Subcutaneous adipose tissue (tissue), 4 donors: Measurements from ENCODE around the gene THAP7. TPM values are rescaled to one million over a fixed set of nuclear protein-coding genes. Genes with fewer than 3 reads are reported as not detected.

Experiments used
- small RNA-seq: library from RNA; depleted of rRNA; stranded (forward); fragments of <200 nt; gene quantifications from one replicate; pipeline ENCODE3, GENCODE V24; 2016
- total RNA-seq, 4 donors: library from RNA; depleted of rRNA; stranded (reverse); fragments of >200 nt; gene quantifications; one replicate each; pipeline ENCODE4 v1.1.0, GENCODE V29; 2016
- TF ChIP-seq, protein P1 (sequence below): fragments of 450-650 bp; IDR thresholded peaks from one replicate; pipeline ENCODE4 v1.5.1; 2016; ENCODE audit warnings: low read depth, mild to moderate bottlenecking, control low read depth, antibody characterized with exemption, moderate library complexity

The THAP7 gene
- total RNA-seq, 4 donors from 2014 or later = 20.7 to 26.6 (median 23.5) TPM

DNA sequence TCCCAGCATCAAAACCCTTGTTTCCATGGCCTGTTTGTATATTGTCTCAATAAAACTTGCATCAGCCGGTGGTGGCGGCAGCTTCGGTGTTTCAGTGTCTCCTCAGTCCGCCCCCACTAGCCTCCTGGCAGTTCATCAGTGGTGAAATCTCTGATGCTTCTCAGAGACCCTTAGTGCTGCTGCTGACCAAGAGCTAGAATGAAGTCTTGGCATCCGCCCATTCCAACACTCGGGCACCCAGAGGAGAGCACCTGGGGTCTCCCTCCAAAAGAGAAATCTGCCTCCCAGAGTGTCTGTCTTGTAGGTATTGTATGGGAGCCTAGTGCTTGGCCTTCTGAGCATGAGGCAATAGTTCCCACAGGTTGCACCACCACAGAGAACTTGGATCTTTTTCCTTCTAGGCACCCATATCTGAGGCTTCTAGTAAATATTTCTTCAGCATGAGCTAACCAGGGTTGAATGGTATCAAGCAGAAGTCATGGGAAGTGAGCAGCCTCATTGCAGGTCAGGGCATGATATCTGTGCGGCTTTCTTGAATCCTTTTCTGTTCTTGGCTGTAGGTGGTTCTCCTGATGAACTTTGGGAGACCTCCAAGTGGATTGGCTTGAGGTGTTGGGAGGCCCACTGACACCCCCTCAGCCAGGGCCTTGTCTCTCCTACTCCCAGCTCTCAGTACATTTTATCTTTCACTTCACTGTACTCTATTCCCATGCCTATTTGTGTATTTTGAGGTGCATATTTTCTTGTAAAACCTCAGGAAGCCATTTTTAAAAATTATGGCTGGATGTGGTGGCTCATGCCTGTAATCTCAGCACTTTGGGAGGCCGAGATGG is 48.0 kb downstream of the THAP7 start:
- TF ChIP-seq, protein P1, sequence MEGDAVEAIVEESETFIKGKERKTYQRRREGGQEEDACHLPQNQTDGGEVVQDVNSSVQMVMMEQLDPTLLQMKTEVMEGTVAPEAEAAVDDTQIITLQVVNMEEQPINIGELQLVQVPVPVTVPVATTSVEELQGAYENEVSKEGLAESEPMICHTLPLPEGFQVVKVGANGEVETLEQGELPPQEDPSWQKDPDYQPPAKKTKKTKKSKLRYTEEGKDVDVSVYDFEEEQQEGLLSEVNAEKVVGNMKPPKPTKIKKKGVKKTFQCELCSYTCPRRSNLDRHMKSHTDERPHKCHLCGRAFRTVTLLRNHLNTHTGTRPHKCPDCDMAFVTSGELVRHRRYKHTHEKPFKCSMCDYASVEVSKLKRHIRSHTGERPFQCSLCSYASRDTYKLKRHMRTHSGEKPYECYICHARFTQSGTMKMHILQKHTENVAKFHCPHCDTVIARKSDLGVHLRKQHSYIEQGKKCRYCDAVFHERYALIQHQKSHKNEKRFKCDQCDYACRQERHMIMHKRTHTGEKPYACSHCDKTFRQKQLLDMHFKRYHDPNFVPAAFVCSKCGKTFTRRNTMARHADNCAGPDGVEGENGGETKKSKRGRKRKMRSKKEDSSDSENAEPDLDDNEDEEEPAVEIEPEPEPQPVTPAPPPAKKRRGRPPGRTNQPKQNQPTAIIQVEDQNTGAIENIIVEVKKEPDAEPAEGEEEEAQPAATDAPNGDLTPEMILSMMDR = no peak

DNA sequence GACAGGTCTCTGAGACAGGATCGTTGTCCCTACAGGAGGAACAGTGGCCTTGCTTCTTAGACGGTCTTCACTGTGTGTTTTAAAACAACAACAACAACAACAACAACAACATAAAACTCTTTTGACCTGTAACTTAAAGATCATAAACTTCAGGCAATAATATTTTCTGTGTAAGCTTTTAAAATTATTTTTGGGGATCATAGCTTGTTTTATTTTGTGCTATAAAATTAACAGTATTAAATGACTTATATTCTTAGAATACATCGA is 48.6 kb downstream of the THAP7 start:
- TF ChIP-seq, protein P1 = no peak

DNA sequence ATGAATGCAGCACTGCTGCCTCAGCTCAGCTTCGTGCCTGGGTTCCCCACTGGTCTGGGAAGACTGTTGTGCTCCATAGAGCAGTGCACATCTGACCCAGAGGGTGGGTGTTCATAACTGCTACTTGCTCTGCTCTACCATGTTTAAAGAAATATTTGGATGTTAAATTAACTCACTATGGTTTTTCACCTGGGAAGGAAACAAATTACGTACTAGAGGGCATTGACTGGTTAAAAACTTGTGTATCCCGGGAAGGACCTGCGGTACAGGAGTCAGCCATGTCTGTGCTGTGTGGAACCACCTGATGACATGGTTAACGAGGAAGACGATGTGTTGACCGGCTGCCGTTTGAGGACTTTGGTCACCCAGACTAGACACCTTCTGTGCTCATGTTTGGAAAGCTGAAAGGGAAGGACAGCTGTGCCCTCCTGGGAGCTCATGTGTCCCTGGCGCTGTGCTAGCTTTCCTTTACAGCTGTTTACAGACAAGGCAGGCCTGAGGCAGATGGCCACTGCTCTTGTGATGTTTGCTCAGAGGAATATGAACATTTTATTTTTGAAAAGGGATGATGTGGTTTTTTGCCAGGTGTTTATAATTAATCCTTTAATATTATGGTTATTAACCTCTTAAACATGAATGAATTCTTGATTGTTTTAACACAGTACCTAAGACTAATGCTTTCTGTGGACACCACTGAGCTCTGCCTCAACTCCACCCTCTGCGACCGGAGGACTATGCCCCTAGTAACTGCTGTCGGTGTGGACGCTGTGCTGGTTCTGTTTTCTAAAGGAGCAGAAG is 49.2 kb downstream of the THAP7 start:
- TF ChIP-seq, protein P1 = no peak

DNA sequence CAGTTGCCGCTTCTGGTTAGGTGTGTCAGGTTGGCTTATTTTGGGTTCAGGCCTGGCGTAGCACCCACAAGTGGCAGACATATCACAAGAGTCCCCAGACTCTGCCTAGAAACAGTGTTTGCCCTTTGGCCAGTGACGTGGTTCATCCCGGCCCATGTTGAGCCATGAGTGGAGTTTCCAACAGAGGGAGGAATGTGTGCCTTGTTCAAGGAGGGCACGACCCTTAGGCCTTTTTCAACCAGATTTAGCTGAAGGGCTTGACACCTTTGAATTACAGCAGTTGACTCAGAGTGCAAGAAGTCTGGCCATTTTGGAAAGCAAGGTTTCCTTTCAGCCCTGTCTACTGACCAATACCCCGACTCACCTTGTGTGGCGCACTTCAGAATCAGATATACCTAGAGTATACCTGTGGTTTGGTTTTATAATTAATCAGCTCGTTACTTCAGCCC is 50.0 kb downstream of the THAP7 start:
- TF ChIP-seq, protein P1 = no peak

DNA sequence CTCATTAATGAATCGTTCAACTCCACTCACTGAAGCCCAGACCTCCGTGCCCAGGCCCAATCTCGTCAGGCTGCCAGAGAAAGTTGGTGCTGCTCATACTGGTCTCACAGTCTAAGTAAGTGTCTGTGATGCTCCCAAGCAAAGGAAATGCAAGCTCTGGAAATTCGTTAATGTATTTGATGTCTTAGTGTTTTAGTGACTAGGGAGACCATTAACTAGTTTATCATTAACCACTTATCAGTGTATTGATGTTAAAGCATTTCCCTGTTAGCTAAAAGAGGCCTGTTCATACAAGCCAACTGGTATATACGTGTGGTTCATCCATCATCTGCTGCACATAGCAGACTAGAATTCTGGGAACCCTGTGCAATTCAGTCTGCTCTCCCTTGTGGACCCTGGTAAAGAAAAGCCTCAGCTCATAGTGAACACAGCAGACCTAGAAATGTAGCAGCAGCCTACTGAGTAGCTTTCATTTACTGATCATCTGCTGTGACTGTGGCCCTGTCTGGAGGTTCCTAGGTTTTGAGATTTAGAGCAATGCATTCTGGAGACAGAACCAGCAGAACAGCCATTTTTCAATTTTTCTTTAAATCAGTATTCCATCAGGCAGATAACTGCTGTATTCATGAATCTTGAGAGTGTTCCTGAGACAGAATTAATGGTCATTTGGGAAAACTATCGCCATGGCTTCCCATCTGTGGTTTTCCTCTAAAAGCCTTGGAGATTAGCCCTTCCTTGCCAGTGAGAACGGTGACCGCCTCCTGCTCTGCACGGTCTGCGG is 50.6 kb downstream of the THAP7 start:
- TF ChIP-seq, protein P1 = no peak

DNA sequence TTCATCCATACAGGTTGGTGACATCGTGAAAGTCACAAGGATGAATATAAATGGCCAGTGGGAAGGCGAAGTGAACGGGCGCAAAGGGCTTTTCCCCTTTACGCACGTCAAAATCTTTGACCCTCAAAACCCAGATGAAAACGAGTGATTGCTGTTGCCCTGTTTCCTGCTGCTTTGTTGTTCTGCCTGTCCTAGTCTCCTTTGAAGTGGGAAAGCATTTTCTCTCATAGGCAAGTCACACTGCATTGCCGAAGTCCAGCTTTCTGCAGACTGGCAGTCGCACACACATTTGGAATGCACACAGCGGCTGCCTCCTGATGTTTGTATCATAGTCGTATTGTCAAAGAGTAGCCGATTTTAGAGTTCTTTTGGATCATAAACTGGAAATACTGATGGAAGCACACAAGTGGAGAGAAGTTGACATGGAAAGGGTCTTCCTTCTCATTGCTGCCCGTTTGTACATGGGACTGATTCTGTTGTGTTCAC is 52.2 kb downstream of the THAP7 start:
- TF ChIP-seq, protein P1 = no peak

Small RNA genes lying within 50 kb of the gene (small RNA-seq; reads per million reads assigned to genes)
- gene MIR649 = not detected

Other genes starting within 250 kb of the THAP7 start
- under 1 TPM in 1 of 4 donors, not detected in 3; 0.22 TPM for gene SERPIND1, start 228.0 kb downstream of the THAP7 start, total RNA-seq
- gene PI4KA, start 143.3 kb downstream of the THAP7 start, total RNA-seq = 10 to 100 TPM; 67.3 to 92.9 (median 76.5) TPM
- gene SNAP29, start 143.1 kb downstream of the THAP7 start, total RNA-seq = 10 to 100 TPM; 20.5 to 27.1 (median 24.4) TPM
- gene CRKL, start 84.7 kb downstream of the THAP7 start, total RNA-seq = 10 to 100 TPM; 32.1 to 39.8 (median 35.9) TPM
- 1 to 10 TPM; 1.3 to 5.7 (median 1.5) TPM for gene AIFM3, start 34.9 kb downstream of the THAP7 start, total RNA-seq
- gene LZTR1, start 19.8 kb downstream of the THAP7 start, total RNA-seq = 10 to 100 TPM; 41.1 to 60.8 (median 43.4) TPM
- gene P2RX6, start 13.0 kb upstream of the THAP7 start, total RNA-seq = 1 to 10 TPM in 2 of 4 donors, under 1 TPM in 2; 0.49 to 3.7 (median 1.2) TPM
- gene SLC7A4, start 30.4 kb upstream of the THAP7 start, total RNA-seq = 1 to 10 TPM in 3 of 4 donors, under 1 TPM in 1; 0.94 to 4.4 (median 2.1) TPM
- not detected for gene LRRC74B, start 43.8 kb upstream of the THAP7 start, total RNA-seq